Common myeloid progenitor, CD34-positive (primary cell): ENCODE measurements around the gene RBFA.
"Not testable (repeated sequence)": the region's sequence is repeated elsewhere in the genome, so short reads cannot be mapped to it uniquely, and the experiment has no call there.

Source experiments
- CTCF ChIA-PET: fragments of 350-600 bp; sonication (Branson Sonifier 250); formaldehyde crosslinking; loops from one replicate; lab custom pipeline; 2021; ENCODE audit warnings: antibody characterized with exemption; lab: Charles Lee
- POLR2A ChIA-PET: fragments of 350-600 bp; sonication (Branson Sonifier 250); formaldehyde crosslinking; loops from one replicate; lab custom pipeline; 2021; ENCODE audit warnings: antibody characterized with exemption; lab: Charles Lee
- DNase-seq, 3 donors: peaks; one replicate each; pipeline versions ENCODE4 v3.0.0 to v3.0.0-alpha.2; 2013
- H3K27ac ChIP-seq, 2 experiments: 1 replicate in 1 of 2; 2 replicates in 1 of 2; pipeline ENCODE4 v1.7.0; 2013; ENCODE audit warnings: inconsistent platforms in 2 of 2, low read length in 2 of 2, mild to moderate bottlenecking in 2 of 2, low read depth in 1 of 2, moderate library complexity in 1 of 2; ENCODE audit not compliant: severe bottlenecking in 2 of 2, insufficient read depth in 1 of 2, poor library complexity in 1 of 2
- H3K27me3 ChIP-seq, 5 experiments: replicated peaks in 2 of 5; 1 replicate in 3 of 5; 2 replicates in 2 of 5; pipeline versions ENCODE4 v1.6.1 to v1.7.0; 2013; ENCODE audit warnings: low read length in 4 of 5, mild to moderate bottlenecking in 2 of 5, moderate library complexity in 2 of 5, inconsistent platforms in 1 of 5; ENCODE audit not compliant: insufficient read depth in 5 of 5, control insufficient read depth in 4 of 5
- H3K36me3 ChIP-seq, 4 experiments: 1 replicate in 2 of 4; 2 replicates in 2 of 4; pipeline versions ENCODE4 v1.6.1 to v1.7.0; 2013; ENCODE audit warnings: low read length in 3 of 4, control low read depth in 1 of 4, mild to moderate bottlenecking in 1 of 4; ENCODE audit not compliant: control insufficient read depth in 4 of 4, insufficient read depth in 4 of 4
- H3K4me1 ChIP-seq, 4 experiments: 1 replicate in 3 of 4; 2 replicates in 1 of 4; pipeline versions ENCODE4 v1.6.1 to v1.7.1; 2013; ENCODE audit warnings: low read length in 3 of 4, mild to moderate bottlenecking in 3 of 4, control low read depth in 1 of 4, inconsistent platforms in 1 of 4, moderate library complexity in 1 of 4; ENCODE audit not compliant: control insufficient read depth in 4 of 4, insufficient read depth in 4 of 4; ENCODE audit errors: control extremely low read depth in 1 of 4
- H3K4me3 ChIP-seq, 7 experiments: 1 replicate in 4 of 7; 2 replicates in 3 of 7; pipeline versions ENCODE4 v1.5.1 to v1.7.0; 2013; ENCODE audit warnings: mild to moderate bottlenecking in 7 of 7, low read length in 6 of 7, moderate library complexity in 6 of 7, inconsistent platforms in 2 of 7, low read depth in 2 of 7, control low read depth in 1 of 7; ENCODE audit not compliant: insufficient read depth in 4 of 7, control insufficient read depth in 1 of 7; ENCODE audit errors: extremely low read depth in 1 of 7
- H3K9me3 ChIP-seq, 5 experiments: 1 replicate in 4 of 5; 2 replicates in 1 of 5; pipeline versions ENCODE4 v1.6.1 to v1.7.1; 2013; ENCODE audit warnings: low read length in 4 of 5, mild to moderate bottlenecking in 2 of 5, inconsistent platforms in 1 of 5, low read depth in 1 of 5, moderate library complexity in 1 of 5; ENCODE audit not compliant: control insufficient read depth in 4 of 5, insufficient read depth in 2 of 5; ENCODE audit errors: control extremely low read depth in 1 of 5
- WGBS: methylation state at CpG from one replicate; pipeline ENCODE4 v1.1.5; 2013; ENCODE audit not compliant: insufficient coverage; 5-methylcytosine and 5-hydroxymethylcytosine counted together

The RBFA gene

DNA sequence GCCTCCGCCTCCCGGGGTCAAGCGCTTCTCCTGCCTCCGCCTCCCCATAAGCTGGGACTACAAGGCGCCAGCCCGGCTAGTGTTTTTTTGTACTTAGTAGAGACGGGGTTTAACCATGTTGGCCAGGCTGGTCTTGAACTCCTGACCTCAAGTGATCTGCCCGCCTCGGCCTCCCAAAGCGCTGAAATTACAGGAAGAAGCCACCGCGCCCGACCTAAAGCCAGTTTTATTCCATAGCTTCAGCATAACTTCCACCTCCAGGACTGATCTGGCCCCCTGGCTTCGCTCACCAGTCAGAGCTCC, 45.1 kb upstream of the RBFA start:
- ChIA-PET CTCF (interaction anchor here (0.7 to 1.1 kb wide), 4 partner anchors 21 to 202 kb away, joined by 3 read pairs; no protein-coding TSS in a partner anchor), POLR2A (interaction anchor here (0.7 to 0.9 kb wide), 2 partner anchors 45 to 121 kb away, joined by 3 to 5 read pairs; partner anchors contain the start of gene RBFA)
- H3K27me3 ChIP-seq = no peaks in the 10 kb centered on the region
- H3K36me3 ChIP-seq = peaks cover 0 to 20% (median 10%) of the 10 kb centered on the region in 4 experiments
- 59% methylated on average over 13 of the region's 14 CpGs for WGBS
- H3K27ac ChIP-seq = peak overlapping the region in 1 of 2 experiments; percentile 90
- peaks cover 11 to 26% (median 23%) of the 10 kb centered on the region in 4 experiments for H3K4me1 ChIP-seq
- DNase-seq = peak in 1 of 3 donors; percentile 18
- H3K9me3 ChIP-seq = no peaks in the 10 kb centered on the region
- peak overlapping the region; percentile 57 to 99 (median 87) for H3K4me3 ChIP-seq

DNA sequence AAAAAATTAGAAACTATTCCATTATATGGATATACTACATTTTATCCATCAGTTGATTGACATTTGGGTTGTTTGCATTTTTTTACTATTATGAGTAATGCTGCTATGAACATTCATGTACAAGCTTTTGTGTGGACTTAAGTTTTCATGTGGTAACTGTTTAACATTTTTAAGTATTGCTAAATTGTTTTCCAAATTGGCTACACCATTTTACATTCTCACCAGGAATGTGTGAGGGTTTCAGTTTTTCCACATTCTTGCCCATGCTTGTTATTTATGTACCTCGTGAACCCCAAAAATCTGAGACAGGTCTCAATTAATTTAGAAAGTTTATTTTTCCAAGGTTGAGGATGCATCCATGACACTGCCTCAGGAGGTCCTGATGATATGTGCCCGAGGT, 42.7 kb upstream of the RBFA start:
- peaks cover 0 to 3% (median 0%) of the 10 kb centered on the region in 4 experiments for H3K36me3 ChIP-seq
- 80% methylated on average over 1 of the region's 2 CpGs for WGBS
- no peak overlapping the region for H3K4me3 ChIP-seq
- peaks cover 11 to 23% (median 18%) of the 10 kb centered on the region in 4 experiments for H3K4me1 ChIP-seq
- no peak for DNase-seq
- no peaks in the 10 kb centered on the region for H3K9me3 ChIP-seq
- no peak overlapping the region for H3K27ac ChIP-seq
- H3K27me3 ChIP-seq = no peaks in the 10 kb centered on the region
- ChIA-PET CTCF (interaction anchor here (1.4 kb wide), 1 partner anchor 41 kb away, joined by 3 read pairs; no protein-coding TSS in a partner anchor), POLR2A (no interaction called here)

- CTCF ChIA-PET = interaction anchor here (0.6 kb wide), 1 partner anchor 1015 kb away, joined by 3 read pairs; no protein-coding TSS in a partner anchor
- H3K4me3 ChIP-seq, H3K36me3 ChIP-seq, H3K27ac ChIP-seq, POLR2A ChIA-PET, DNase-seq, H3K27me3 ChIP-seq, H3K4me1 ChIP-seq: not testable (repeated sequence)
- WGBS = 100% methylated on average over 1 of the region's 2 CpGs
- H3K9me3 ChIP-seq = peaks cover 0 to 14% (median 7%) of the 10 kb centered on the region in 5 experiments
Measured at GRCh38 chr18:79999701-80000100, 34.5 kb upstream of the RBFA start.

GRCh38 chr18:80000877-80001276, 33.4 kb upstream of the RBFA start:
- H3K27me3 ChIP-seq = peaks cover 0 to 2% (median 0%) of the 10 kb centered on the region in 5 experiments
- DNase-seq = no peak
- CTCF ChIA-PET = no interaction called here
- no peaks in the 10 kb centered on the region for H3K36me3 ChIP-seq
- no peak overlapping the region for H3K4me3 ChIP-seq
- H3K9me3 ChIP-seq = peaks cover 0 to 18% (median 7%) of the 10 kb centered on the region in 5 experiments
- POLR2A ChIA-PET = no interaction called here
- WGBS = 100% methylated on average over 2 of the region's 3 CpGs
- no peaks in the 10 kb centered on the region for H3K4me1 ChIP-seq
- H3K27ac ChIP-seq = no peak overlapping the region

- peaks cover 0 to 18% (median 7%) of the 10 kb centered on the region in 5 experiments for H3K9me3 ChIP-seq
- WGBS = 100% methylated on average over 4 of the region's 5 CpGs
- H3K36me3 ChIP-seq = no peaks in the 10 kb centered on the region
- DNase-seq = no peak
- ChIA-PET CTCF (no interaction called here), POLR2A (no interaction called here)
- H3K27me3 ChIP-seq = peaks cover 0 to 2% (median 0%) of the 10 kb centered on the region in 5 experiments
- no peak overlapping the region for H3K4me3 ChIP-seq
- no peaks in the 10 kb centered on the region for H3K4me1 ChIP-seq
- no peak overlapping the region for H3K27ac ChIP-seq
Measured at GRCh38 chr18:80002468-80002867, 31.8 kb upstream of the RBFA start.

DNA sequence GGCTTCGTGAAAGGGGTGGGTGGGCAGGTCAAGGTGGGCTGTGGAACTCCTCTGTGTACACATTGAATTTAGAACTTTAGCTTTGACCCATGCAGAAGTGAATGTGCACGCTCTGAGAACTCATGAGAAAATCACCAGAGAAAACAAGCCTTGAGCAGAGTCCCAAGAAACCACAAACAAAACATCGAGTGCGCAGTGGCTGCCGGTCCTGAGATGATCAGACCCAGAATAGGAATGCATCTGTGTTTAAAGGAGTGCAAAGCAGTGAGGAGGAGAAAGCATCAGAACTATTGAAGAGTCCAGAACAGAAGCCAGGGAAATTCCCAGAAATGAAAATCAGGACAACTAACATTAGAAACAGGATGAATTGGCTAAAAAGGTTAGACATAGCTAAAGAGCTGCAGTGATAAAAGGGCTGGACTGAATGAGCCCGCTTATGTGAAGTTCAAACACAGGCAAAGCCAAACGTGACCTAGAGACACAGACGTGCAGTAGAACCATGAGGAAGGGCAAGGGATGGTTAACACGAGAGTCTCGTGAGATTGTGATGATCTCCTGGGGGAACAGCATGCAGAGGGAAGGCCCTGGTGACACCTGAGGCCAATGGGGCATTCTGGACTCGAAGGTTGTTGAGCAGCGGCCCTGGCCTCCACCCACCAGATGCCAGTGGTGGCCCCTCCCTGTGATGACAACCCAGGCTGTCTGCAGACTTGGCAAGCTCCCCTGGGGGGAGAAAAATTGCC, 29.5 kb upstream of the RBFA start:
- ChIA-PET CTCF (no interaction called here), POLR2A (no interaction called here)
- Histone ChIP-seq H3K27me3 (peaks cover 0 to 2% (median 0%) of the 10 kb centered on the region in 5 experiments), H3K4me3 (no peak overlapping the region), H3K4me1 (no peaks in the 10 kb centered on the region), H3K36me3 (no peaks in the 10 kb centered on the region), H3K27ac (no peak overlapping the region), H3K9me3 (peaks cover 0 to 26% (median 13%) of the 10 kb centered on the region in 5 experiments)
- WGBS = 89% methylated on average over 12 of the region's 12 CpGs
- DNase-seq = no peak

DNA sequence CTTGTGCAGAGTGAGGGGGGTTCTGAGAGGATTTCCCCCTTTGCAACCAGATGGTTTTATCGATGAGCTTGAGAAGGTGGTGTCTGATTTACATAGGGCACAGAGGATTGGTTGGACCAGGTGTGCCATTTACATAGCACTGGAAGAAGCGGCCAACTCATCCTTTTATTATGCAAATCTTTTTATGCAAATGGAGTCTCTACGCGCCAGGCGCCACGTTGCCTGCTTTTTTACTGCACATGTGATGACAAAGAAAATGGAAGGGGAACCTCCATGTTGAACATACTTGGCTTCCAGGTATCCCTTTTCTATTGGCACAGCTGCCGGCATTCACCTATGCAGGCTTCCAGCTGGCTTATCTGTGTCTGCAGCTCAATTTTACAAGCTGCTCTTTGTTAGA, 27.5 kb upstream of the RBFA start:
- POLR2A ChIA-PET = no interaction called here
- CTCF ChIA-PET = no interaction called here
- no peak overlapping the region for H3K4me3 ChIP-seq
- no peaks in the 10 kb centered on the region for H3K4me1 ChIP-seq
- no peak for DNase-seq
- H3K36me3 ChIP-seq = no peaks in the 10 kb centered on the region
- no peak overlapping the region for H3K27ac ChIP-seq
- H3K9me3 ChIP-seq = peaks cover 0 to 31% (median 14%) of the 10 kb centered on the region in 5 experiments
- H3K27me3 ChIP-seq = peaks cover 0 to 2% (median 0%) of the 10 kb centered on the region in 5 experiments
- WGBS = 56% methylated on average over 3 of the region's 7 CpGs
